Left ventricle myocardium inferior (tissue), 1 donor: ENCODE data around the gene NECTIN4. TPM values are rescaled to one million over a fixed set of nuclear protein-coding genes. Genes with fewer than 3 reads are reported as not detected.

Experiments used
- DNase-seq: peaks from one replicate; pipeline ENCODE4 v3.0.0-alpha.2; 2020
- H3K27ac ChIP-seq: fragments of 200-600 bp; replicated peaks from 2 replicates; pipeline ENCODE4 v1.8.0; 2021
- H3K27me3 ChIP-seq: fragments of 200-600 bp; 2 replicates; pipeline ENCODE4 v1.8.0; 2021; ENCODE audit warnings: low read depth
- H3K36me3 ChIP-seq: fragments of 200-600 bp; 2 replicates; pipeline ENCODE4 v1.8.0; 2021
- H3K4me1 ChIP-seq: fragments of 200-600 bp; 2 replicates; pipeline ENCODE4 v1.8.0; 2021
- H3K4me3 ChIP-seq: fragments of 200-600 bp; 2 replicates; pipeline ENCODE4 v1.8.0; 2021; ENCODE audit warnings: mild to moderate bottlenecking, moderate library complexity
- H3K9me3 ChIP-seq: fragments of 200-600 bp; replicated peaks from 2 replicates; pipeline ENCODE4 v1.8.0; 2021
- intact Hi-C: fragments of 100-400 bp; cut with micrococcal nuclease; formaldehyde crosslinking; loops from one replicate; pipeline ENCODE4 v1.11.0; 2022
- total RNA-seq: library from RNA; stranded (reverse); fragmentation: NEBNext Ultra II Directional; extraction: Animal tissue kit (Norgen Biotek cat#: 25700); gene quantifications from one replicate; pipeline ENCODE4 v1.2.1, GENCODE V29; 2021
- TF ChIP-seq, protein P1 (sequence below): fragments of 200-600 bp; IDR thresholded peaks from 2 replicates; pipeline ENCODE4 v1.8.0; 2021; ENCODE audit warnings: antibody characterized with exemption, mild to moderate bottlenecking, borderline replicate concordance
- donor health status: DM: no; HTN: yes; CAD: no; lungs with severe emphysema.

The NECTIN4 gene
- total RNA-seq, 1 donor from 2014 or later = not detected

DNA sequence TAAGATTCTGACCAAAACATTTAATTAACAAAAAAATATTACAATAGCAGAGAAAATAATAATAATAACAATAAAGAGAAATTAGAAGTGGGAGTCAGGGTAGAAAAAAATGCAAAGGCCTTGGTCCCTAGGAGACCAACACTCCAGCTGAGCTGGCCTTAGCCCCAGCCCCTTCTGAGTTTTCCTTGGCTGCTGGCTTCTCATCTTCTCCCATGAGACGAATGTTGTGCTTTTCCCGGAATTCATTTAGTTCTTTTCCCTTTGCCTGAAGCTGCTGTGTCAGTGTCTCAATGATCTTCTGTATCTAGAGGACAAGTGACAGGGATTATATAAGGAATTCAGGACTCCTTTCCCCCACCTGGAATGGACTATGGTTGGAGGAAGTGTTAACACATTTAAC, 11.2 kb upstream of the NECTIN4 start:
- TF ChIP-seq, protein P1, sequence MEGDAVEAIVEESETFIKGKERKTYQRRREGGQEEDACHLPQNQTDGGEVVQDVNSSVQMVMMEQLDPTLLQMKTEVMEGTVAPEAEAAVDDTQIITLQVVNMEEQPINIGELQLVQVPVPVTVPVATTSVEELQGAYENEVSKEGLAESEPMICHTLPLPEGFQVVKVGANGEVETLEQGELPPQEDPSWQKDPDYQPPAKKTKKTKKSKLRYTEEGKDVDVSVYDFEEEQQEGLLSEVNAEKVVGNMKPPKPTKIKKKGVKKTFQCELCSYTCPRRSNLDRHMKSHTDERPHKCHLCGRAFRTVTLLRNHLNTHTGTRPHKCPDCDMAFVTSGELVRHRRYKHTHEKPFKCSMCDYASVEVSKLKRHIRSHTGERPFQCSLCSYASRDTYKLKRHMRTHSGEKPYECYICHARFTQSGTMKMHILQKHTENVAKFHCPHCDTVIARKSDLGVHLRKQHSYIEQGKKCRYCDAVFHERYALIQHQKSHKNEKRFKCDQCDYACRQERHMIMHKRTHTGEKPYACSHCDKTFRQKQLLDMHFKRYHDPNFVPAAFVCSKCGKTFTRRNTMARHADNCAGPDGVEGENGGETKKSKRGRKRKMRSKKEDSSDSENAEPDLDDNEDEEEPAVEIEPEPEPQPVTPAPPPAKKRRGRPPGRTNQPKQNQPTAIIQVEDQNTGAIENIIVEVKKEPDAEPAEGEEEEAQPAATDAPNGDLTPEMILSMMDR = no peak
- DNase-seq = no peak
- Histone ChIP-seq H3K36me3 (peaks cover 18% of the 10 kb centered on the region), H3K27ac (peak overlapping the region; percentile 61), H3K4me1 (peaks cover 47% of the 10 kb centered on the region), H3K27me3 (no peaks in the 10 kb centered on the region), H3K9me3 (no peaks in the 10 kb centered on the region), H3K4me3 (no peak overlapping the region)
- intact Hi-C loops = no loop called here

DNA sequence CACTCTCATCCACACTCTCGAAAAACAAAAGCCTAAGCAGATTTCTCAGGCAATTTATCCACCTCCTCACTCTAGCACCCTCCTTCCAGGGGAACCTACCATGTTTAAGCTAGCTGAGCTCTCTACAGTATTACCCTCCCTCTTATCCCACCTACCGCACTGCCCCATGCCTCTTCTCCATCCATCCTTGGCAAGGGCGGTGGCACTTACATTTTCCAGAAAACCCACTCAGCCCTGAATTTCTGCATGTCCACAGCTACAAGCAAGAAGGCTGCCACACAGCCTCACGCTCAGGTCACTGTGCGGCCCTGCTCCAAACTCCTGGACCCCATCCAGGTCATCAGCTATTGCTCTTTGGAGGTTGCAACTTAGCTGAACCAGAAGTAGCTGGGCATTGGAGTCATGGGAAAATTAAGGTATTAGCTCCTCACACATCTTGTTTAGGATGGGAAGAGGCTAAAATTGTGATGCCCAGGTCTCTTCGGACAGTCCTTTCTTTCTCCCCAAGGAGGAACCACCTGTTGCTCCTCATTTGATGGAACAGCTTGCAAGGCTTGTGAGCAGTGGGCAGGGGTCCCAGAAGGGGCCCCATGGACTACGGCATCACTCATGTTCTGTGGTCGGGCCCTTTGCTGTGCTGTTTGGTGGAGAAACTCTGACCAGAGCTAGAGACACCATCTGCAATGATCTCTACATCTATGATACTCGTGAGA, 9.9 kb upstream of the NECTIN4 start:
- no peak for DNase-seq
- H3K27me3 ChIP-seq = no peaks in the 10 kb centered on the region

DNA sequence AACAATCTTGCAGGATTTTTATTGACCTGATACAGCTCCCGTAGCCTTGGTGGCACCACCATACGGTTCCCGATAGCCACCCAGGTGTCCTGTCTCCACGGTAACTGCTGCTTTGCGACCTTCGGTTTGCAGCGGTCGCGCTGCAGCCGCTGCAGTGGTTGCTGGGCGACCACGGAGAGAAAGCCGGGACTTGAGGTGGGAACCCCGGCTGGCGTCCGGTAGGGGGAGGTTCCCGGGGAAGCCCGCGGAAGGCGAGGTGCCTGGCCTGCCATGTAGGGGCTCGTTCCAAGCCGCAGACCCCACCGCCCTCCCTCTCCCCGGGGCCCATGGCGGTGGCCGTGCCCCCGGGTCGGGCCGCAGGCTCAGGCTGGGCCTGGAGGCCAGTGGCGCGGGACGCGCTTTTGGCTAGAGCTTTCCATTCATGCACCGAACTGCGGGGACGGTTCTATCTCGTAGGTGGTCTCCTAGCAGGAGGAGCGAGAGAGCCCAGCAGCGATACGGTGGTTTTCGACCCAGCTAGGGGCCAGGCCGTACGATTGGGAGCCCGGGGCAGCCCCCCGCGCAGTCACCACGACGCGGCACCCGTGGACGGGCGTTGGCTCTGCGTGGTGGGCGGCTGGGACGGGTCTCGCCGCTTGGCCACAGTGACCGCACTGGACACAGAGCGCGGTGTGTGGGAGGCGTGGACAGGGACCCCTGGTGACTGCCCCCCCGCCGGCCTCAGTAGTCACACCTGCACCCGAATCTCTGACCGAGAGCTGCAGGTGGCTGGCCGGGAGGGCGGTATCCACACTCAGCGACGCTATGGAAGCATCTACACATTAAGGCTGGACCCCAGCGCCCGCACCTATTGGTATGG, 9.1 kb upstream of the NECTIN4 start, which contains the start of gene KLHDC9:
KLHDC9 (plus strand) TSS at position 152 of the 859 bp plus-strand sequence; CDS start at position 327, 175 bp downstream.
- Histone ChIP-seq H3K27ac (peak within 1 kb of the TSS; percentile 79), H3K4me1 (peaks cover 47% of the 10 kb centered on the region), H3K4me3 (peak within 1 kb of the TSS; percentile 71), H3K27me3 (no peaks in the 10 kb centered on the region), H3K9me3 (no peaks in the 10 kb centered on the region), H3K36me3 (peaks cover 18% of the 10 kb centered on the region)
- TF ChIP-seq, protein P1 = no peak
- intact Hi-C loops = loop anchor here (5.0 kb wide), 1 partner anchor 101 kb away; no protein-coding TSS in a partner anchor
- peak; percentile 71 for DNase-seq

More for the DNA sequence above, 9.9 kb upstream of the NECTIN4 start:
- H3K4me3 ChIP-seq = peak overlapping the region; percentile 71
- intact Hi-C loops = loop anchor here (5.0 kb wide), 1 partner anchor 102 kb away; no protein-coding TSS in a partner anchor
- H3K27ac ChIP-seq = no peak overlapping the region
- H3K36me3 ChIP-seq = peaks cover 18% of the 10 kb centered on the region
- TF ChIP-seq, protein P1 = no peak
- peaks cover 47% of the 10 kb centered on the region for H3K4me1 ChIP-seq
- H3K9me3 ChIP-seq = no peaks in the 10 kb centered on the region

DNA sequence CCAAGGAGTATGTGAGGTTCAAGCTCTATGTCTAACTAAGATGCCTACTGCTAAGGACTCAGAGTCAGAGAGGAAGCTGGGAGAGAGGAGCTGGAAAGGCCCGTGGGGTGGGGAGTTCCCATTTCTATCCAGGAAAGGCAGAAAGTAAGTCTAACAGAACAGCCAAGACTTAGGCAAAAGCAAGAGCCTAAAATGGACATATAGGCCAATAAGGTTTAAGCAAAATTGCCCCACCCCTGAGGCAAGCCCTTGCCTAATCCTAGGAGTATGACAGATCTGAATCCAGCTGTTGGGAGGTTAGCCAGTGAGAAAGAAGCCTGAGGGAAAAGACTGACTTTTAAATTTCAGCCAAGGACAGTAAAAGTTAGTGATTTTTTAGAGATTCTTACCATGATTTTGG, 7.2 kb upstream of the NECTIN4 start:
- intact Hi-C loops = loop anchor here (5.0 kb wide), 1 partner anchor 99 kb away; no protein-coding TSS in a partner anchor
- no peaks in the 10 kb centered on the region for H3K27me3 ChIP-seq
- DNase-seq = peak; percentile 41
- peaks cover 7% of the 10 kb centered on the region for H3K36me3 ChIP-seq
- H3K4me1 ChIP-seq = peaks cover 46% of the 10 kb centered on the region
- no peaks in the 10 kb centered on the region for H3K9me3 ChIP-seq
- H3K27ac ChIP-seq = peak overlapping the region; percentile 74
- H3K4me3 ChIP-seq = no peak overlapping the region
- TF ChIP-seq, protein P1 = no peak

DNA sequence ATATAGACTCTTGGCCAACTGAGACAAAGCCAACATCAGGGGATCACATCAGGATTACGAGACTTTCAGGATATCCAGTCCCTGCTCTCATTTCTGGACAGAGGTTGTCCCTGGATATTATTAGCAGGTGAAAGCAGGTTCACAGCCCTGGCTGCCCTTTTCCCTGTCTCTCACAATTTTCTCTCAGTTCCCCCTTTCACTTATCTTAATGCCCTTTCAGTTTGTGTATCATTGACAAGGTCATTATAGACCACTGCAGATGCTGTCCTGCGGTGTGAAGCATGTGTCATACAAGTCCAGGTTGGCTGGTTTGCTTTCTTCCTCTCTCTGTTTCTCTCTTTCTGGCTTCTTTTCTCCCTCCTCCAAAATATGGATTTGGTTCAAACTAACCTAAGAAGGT, 6.7 kb upstream of the NECTIN4 start:
- H3K27ac ChIP-seq = peak overlapping the region; percentile 74
- H3K4me3 ChIP-seq = no peak overlapping the region
- H3K36me3 ChIP-seq = peaks cover 2% of the 10 kb centered on the region
- H3K27me3 ChIP-seq = no peaks in the 10 kb centered on the region
- H3K4me1 ChIP-seq = peaks cover 40% of the 10 kb centered on the region
- DNase-seq = no peak
- intact Hi-C loops = loop anchor here (5.0 kb wide), 1 partner anchor 99 kb away; no protein-coding TSS in a partner anchor
- TF ChIP-seq, protein P1 = no peak
- no peaks in the 10 kb centered on the region for H3K9me3 ChIP-seq
